ENCODE data around the gene DOCK2.

Gene DOCK2

DNA sequence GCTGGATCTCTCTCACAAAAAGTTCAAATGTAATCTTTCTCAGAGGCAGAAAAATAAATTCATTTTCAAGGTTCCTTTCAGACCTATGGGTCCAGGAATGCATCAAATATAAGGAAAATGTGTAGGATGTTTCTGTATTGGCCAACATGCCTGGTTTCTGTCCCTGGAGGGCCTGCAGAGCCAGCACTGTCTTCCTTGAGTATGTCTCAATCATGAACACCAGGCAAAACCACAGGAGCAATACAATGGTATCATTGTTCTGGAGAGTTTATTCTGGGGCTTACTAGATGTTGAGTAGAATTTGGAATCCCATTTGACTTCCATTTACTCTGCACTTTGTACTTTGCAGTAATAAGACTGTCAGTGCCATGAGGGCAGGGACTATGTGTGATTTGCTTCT is 319.7 kb downstream of the DOCK2 start:
- no peak overlapping the region for H3K27ac ChIP-seq
- no peak for TF ChIP-seq ZFX (IDR thresholded peaks at IDR 0.05; ENCODE audit: borderline replicate concordance)
- TF ChIP-seq, protein P1, sequence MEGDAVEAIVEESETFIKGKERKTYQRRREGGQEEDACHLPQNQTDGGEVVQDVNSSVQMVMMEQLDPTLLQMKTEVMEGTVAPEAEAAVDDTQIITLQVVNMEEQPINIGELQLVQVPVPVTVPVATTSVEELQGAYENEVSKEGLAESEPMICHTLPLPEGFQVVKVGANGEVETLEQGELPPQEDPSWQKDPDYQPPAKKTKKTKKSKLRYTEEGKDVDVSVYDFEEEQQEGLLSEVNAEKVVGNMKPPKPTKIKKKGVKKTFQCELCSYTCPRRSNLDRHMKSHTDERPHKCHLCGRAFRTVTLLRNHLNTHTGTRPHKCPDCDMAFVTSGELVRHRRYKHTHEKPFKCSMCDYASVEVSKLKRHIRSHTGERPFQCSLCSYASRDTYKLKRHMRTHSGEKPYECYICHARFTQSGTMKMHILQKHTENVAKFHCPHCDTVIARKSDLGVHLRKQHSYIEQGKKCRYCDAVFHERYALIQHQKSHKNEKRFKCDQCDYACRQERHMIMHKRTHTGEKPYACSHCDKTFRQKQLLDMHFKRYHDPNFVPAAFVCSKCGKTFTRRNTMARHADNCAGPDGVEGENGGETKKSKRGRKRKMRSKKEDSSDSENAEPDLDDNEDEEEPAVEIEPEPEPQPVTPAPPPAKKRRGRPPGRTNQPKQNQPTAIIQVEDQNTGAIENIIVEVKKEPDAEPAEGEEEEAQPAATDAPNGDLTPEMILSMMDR (IDR thresholded peaks at IDR 0.05), result no peak

DNA sequence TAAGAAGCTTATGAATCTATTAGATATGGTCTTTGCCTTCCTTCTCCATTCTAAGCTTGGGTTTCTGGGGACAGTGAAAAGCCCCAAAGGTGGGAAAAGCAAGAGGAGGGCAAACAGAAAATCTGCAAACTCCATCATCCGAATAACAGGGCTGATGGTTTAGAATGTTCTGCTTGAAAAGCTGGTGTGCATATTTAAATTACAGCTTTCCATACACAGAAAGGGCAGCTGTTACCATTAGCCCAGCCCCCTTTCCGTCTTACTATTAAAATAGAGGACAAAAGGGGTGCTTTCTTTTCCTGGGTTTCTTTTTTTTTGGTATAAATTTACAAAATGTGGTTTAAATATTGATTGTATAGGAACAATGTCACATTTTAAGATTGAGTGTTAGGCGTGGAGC is 321.2 kb downstream of the DOCK2 start:
- TF ChIP-seq, protein P1 (IDR thresholded peaks at IDR 0.05), result no peak
- TF ChIP-seq ZFX (IDR thresholded peaks at IDR 0.05; ENCODE audit: borderline replicate concordance), result no peak
- no peak overlapping the region for H3K27ac ChIP-seq

DNA sequence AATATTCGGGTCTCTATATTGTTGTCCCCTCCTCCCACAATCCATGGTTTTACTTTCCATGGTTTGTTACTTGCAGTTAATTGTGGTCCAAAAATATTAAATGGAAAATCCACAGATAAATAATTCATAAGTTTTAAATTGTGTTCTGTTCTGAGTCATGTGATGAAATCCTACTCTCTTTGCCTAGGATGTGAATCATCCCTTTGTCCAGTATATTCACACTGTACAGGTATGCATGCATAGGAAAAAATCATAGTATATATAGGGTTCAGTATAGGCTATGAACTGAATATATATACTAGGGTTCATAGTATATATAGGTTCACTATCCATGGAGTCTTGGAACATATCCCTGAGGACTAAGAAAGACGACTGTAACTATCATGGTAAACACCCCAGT is 323.6 kb downstream of the DOCK2 start:
- no peak overlapping the region for H3K27ac ChIP-seq
- no peak for TF ChIP-seq ZFX (IDR thresholded peaks at IDR 0.05; ENCODE audit: borderline replicate concordance)
- TF ChIP-seq, protein P1 (IDR thresholded peaks at IDR 0.05), result no peak

DNA sequence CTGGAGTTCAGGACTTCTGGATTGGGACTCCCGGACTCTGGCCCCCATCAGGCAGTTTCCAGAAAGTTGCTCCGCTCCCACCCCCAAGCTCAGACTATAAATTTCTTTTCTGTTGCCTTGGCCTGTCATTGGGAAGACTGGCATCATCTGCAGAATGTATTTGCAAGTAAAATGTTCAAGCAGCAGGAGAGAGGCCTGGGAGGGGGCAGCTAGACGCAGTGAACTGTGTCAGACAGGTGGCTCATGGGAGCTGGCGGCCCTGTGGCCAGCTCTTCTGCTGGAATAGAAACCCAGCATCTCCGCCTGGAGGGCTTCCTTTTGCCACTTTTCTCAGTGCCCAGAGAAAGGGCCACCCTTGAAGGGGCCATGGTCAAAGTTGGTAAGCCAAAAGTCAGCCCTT is 327.2 kb downstream of the DOCK2 start:
- H3K27ac ChIP-seq, result no peak overlapping the region
- TF ChIP-seq ZFX (IDR thresholded peaks at IDR 0.05; ENCODE audit: borderline replicate concordance), result no peak
- TF ChIP-seq, protein P1 (IDR thresholded peaks at IDR 0.05), result no peak

DNA sequence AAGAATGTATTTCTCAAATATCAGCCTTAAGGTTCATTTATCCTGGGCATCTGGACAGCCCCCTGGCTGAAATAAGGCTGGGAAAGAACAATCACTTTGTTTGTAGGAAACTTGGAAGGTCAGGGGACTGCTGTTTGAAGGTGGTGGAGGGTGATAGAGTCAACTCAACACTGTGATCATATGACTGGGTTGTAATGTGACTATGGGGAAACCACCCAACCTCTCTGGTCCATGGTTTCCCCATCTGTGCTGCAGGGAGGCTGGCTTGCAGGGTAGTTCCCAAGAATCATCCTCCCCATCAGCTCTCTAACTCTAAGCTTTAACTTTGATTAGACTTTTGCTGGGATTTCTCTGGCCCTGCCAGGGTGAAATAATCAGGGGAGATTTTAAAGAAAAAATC is 333.3 kb downstream of the DOCK2 start:
- H3K27ac ChIP-seq, result no peak overlapping the region
- TF ChIP-seq ZFX (IDR thresholded peaks at IDR 0.05; ENCODE audit: borderline replicate concordance), result no peak
- TF ChIP-seq, protein P1 (IDR thresholded peaks at IDR 0.05), result no peak

DNA sequence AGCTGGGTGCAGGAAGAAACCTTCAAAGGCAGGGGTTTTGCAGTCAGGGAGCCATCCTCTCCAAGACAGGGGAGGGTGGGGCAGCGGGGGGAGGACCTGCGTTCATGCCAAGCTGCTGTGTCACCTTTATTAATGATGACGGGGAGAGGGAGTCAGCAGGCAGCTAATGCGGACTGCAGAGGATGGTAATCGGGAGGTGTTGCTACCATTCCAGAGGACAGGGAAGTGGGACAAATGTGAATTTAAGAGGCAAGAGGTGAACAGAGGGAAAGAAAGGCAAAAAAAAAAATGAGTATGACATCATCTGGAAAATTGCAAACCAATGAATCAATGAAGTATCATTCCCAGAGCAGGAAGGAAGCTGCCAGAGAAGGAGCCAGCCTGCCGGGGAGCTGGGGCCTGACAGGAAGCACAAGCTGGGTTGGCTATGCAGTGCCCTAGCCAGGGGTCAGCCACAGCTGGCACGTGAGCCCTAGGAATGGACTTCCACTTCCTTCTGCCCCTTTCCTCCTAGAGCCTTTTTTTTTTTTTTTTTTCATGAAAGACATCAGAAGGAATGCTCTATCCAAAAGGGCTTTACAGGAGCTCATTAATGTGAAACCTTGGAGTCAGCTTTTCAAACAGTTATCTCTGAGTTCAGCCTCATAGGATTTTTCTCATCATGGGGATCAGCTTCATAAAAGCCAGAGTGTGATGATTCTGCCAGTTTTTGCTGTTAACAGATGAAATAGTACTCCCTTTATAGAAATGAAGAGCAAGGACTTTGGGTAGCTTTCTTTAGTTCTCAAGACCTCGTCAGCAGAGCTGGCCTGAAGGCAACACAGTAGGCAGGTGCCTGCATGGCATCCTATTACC is 334.1 kb downstream of the DOCK2 start:
- H3K27ac ChIP-seq, result no peak overlapping the region
- no peak for TF ChIP-seq ZFX (IDR thresholded peaks at IDR 0.05; ENCODE audit: borderline replicate concordance)
- TF ChIP-seq, protein P1 (IDR thresholded peaks at IDR 0.05), result no peak

DNA sequence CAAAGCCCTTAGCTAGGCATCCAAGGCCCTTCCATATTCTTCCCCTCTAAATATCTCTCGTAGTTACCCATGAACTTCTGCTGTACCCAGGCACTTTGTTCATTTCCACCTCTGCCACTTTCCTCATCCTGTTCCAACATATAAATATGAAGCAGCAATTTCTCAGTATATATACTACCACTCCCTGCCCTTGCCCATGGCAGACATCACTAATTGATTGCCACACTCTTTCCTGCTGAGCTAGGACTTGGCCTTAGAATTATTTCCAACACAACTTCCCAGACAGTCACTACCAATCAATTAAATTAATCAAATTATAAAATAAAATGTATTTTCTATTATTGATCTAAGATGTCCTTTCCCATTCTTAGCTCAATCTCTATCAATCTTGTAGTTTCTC is 334.7 kb downstream of the DOCK2 start:
- H3K27ac ChIP-seq, result no peak overlapping the region
- TF ChIP-seq, protein P1 (IDR thresholded peaks at IDR 0.05), result no peak
- no peak for TF ChIP-seq ZFX (IDR thresholded peaks at IDR 0.05; ENCODE audit: borderline replicate concordance)
